GM18508 (cell line): ENCODE measurements around the gene ELMO3.

Source experiments
- ATAC-seq: cut with Tn5 transposase; IDR thresholded peaks from one replicate; pipeline ENCODE4 v1.9.1; 2021; ENCODE audit warnings: moderate number of reproducible peaks; ENCODE audit not compliant: insufficient read depth, unreplicated experiment

The ELMO3 gene, protein sequence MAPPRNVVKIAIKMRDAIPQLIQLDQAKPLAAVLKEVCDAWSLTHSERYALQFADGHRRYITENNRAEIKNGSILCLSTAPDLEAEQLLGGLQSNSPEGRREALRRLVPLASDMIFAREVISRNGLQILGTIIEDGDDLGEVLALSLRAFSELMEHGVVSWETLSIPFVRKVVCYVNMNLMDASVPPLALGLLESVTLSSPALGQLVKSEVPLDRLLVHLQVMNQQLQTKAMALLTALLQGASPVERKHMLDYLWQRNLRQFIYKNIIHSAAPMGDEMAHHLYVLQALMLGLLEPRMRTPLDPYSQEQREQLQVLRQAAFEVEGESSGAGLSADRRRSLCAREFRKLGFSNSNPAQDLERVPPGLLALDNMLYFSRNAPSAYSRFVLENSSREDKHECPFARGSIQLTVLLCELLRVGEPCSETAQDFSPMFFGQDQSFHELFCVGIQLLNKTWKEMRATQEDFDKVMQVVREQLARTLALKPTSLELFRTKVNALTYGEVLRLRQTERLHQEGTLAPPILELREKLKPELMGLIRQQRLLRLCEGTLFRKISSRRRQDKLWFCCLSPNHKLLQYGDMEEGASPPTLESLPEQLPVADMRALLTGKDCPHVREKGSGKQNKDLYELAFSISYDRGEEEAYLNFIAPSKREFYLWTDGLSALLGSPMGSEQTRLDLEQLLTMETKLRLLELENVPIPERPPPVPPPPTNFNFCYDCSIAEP

DNA sequence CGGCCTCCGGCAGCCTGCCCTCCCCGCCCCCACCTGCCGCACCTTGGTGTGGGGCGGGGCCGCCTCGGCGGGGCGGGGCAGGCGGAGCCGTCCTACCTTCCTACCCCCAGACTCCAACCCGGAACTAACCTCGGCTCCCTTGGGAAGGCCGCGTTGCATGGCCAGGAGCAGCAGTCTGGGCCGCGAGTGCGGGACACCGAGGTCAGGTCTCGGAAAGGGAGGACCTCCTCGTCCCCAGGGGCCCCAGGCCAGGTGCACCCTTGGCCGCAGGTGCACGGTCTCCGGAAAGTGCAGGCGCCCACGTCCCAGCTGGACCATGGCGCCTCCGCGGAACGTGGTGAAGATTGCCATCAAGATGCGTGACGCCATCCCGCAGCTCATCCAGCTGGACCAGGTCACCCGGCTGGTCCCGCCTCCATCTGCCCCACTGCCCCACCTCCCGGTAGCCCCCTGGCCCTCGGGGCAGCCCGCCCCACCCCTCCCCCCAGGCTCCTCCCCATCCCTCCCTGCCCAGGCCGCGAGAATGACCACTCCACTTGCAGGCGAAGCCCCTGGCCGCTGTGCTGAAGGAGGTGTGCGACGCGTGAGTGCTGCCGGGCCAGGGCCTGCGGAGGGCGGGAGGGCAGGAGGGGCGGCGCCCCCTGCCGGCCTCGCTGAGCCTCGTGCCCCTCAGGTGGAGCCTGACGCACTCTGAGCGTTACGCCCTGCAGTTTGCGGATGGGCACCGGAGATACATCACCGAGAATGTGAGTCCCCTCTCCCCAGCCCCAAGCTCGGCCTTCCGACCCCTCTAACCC, at the start of gene ELMO3:
TSS of gene ELMO3 (plus strand) at position 121 of the 797 bp plus-strand sequence. CDS start at position 317, 196 bp downstream.
- no peak for ATAC-seq

DNA sequence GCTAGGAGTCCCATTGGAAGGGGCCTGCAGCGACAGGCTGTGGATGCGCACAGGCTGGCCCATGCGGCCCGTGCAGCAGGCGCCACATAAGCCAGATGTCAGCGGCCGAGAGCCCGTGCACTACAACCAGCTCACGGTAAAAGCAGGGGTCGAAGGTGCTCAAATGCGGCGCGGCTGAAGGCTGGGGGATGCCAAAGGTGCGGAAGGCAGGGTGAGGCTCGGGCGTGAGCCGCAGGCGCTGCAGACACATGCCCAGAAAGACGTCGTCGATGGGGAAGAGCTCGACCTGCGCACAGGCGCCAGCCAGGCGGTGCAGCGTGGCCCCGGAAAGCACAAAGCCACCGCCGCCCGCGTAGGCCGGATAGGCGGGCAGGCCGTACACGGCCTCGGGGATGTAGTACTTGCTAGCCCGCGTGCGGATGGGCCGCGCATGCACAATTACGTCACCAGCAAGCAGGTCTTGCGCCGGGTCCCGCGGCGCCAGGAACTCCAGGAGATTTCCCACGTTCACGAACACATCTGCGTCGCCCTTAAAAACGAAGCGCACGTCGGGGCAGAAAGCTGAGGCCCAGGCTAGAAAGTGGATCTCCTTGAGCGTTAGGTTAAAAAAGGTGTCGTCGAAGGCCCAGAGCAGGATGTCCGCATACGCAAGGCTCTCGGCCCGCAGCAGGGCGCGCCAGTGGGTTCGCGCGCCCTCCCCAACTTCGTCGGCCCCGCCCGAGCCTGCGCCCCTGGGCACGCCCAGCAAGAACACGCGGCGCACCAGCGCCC, 49.5 kb upstream of the ELMO3 start:
- no peak for ATAC-seq

- no peak for ATAC-seq
Measured at GRCh38 chr16:67150047-67150832, 48.7 kb upstream of the ELMO3 start.

- ATAC-seq = no peak
Measured at GRCh38 chr16:67150833-67151396, 48.0 kb upstream of the ELMO3 start, which contains the start of gene B3GNT9. Gene B3GNT9 (minus strand): TSS chr16:67150998. CDS start chr16:67150485, 513 bp downstream.

- ATAC-seq = no peak
Measured at GRCh38 chr16:67151431-67152097, 47.4 kb upstream of the ELMO3 start.

GRCh38 chr16:67154578-67155294, 44.2 kb upstream of the ELMO3 start:
- no peak for ATAC-seq

- ATAC-seq = no peak
Measured at GRCh38 chr16:67155295-67156142, 43.4 kb upstream of the ELMO3 start.

GRCh38 chr16:67156143-67156844, 42.6 kb upstream of the ELMO3 start:
- ATAC-seq = no peak

- ATAC-seq = no peak
Measured at GRCh38 chr16:67157106-67157748, 41.7 kb upstream of the ELMO3 start.

DNA sequence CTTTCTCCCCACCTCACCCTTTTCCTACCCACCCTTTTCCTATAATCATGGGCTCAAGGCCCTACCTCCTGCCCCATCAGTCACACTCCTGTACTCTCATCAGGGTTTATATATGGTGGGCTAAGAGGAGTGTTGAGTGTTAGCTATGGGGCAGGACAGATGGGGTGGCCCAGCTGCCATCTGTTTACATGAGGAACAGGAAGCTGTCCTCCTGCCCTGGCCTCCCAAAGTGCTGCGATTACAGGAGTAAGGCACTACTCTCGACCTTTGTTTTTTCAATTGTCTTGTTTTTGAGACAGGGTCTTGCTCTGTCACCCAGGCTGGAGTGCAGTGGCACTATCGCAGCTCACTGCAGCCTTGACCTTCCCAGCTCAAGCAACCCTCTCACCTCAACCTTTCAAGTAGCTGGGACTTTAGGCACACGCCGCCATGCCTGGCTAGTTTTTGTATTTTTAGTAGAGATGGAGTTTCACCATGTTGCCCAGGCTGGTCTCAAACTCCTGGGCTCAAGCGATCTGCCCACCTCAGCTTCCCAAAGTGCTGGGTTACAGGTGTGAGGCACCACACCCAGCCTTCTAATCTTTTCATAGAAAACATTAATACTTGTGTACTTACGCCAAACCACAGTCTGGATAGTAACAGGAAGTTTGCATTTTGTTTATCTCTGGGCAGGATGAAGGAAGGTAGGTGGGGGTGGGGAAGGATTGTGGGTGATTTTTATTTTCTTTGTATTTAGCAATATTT, 40.9 kb upstream of the ELMO3 start:
- ATAC-seq = no peak

DNA sequence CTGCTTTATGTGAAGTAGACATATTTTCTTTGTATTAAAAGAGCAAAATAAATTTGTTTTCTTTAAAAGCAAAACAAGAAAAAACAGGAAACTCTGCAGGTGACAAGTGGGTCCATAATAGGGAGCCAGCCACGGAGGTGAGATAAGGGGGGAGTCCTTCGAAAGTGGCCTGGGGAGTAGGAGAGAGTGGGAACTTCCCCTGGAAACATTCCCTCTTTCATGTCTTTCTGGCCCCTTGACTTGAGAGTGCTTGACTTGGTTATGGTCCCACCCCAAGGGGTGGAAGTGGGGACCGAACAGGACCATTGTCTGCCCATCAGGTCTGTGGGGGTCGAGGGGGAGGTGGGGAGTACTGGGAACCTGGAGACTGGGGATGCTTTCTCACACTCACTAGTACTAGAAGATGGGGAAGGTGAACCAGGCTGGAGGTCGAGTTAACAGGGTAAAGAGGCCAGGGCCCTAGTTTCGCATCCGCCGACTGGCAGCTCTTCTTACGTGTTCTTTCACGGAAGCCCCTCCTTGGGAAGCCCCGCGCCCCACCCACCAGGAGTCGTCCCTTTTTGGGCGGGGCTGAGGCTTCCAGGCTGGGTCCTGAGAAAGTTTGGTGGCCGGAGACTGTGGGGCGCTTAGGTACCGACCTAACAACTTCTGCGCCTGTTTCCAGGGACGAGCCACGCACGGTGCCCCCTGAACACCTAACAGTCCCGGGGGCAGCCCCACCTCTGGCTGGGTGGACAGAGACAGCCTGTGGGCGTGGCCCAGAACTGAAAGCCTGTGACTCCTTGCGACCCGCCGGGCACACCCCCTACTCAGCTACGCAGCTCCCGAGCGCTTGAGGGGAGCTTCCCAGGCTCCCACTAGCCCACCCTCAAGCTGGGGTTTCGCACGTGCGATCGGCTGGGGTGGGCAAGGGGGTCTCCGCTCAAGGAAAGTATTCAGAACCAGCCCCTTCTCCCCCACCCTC, 40.0 kb upstream of the ELMO3 start:
- ATAC-seq = no peak

- ATAC-seq = no peak
Measured at GRCh38 chr16:67161595-67162058, 37.3 kb upstream of the ELMO3 start.

- no peak for ATAC-seq
Measured at GRCh38 chr16:67162506-67163163, 36.3 kb upstream of the ELMO3 start.
